Fibroblast of villous mesenchyme (primary cell): ENCODE data around the gene SULT1C2. TPM values are rescaled to one million over a fixed set of nuclear protein-coding genes. Genes with fewer than 3 reads are reported as not detected.
"Not testable (repeated sequence)": the region's sequence is repeated elsewhere in the genome, so short reads cannot be mapped to it uniquely, and the experiment has no call there.

Source experiments
- DNase-seq: peaks from one replicate; pipeline ENCODE4 v3.0.0-alpha.2; 2010; ENCODE audit warnings: low read depth
- H3K4me3 ChIP-seq: 2 replicates; pipeline ENCODE4 v1.5.1; 2011; ENCODE audit warnings: low read depth, mild to moderate bottlenecking, low read length
- CTCF ChIP-seq: IDR thresholded peaks from 2 replicates; pipeline ENCODE4 v1.5.1; 2012; ENCODE audit warnings: low read depth, mild to moderate bottlenecking, low read length; ENCODE audit not compliant: insufficient read depth
- total RNA-seq: library from RNA; depleted of rRNA; stranded (reverse); fragments of >200 nt; gene quantifications from 2 replicates; pipeline ENCODE4 v1.2.3, GENCODE V29; 2012

SULT1C2 gene
- total RNA-seq, 1 donor, result not detected

GRCh38 chr2:108270346-108270745 lies 18.3 kb upstream of the SULT1C2 start:
- TF ChIP-seq CTCF, result no peak
- DNase-seq, result no peak
- no peak overlapping the region for H3K4me3 ChIP-seq

- no peak for DNase-seq
- no peak for TF ChIP-seq CTCF
- no peak overlapping the region for H3K4me3 ChIP-seq
Measured at GRCh38 chr2:108270768-108271506, 17.8 kb upstream of the SULT1C2 start.

GRCh38 chr2:108271691-108272253 lies 16.9 kb upstream of the SULT1C2 start:
- H3K4me3 ChIP-seq, result peak overlapping the region; percentile 34
- peak; percentile 87 for DNase-seq
- no peak for TF ChIP-seq CTCF

DNA sequence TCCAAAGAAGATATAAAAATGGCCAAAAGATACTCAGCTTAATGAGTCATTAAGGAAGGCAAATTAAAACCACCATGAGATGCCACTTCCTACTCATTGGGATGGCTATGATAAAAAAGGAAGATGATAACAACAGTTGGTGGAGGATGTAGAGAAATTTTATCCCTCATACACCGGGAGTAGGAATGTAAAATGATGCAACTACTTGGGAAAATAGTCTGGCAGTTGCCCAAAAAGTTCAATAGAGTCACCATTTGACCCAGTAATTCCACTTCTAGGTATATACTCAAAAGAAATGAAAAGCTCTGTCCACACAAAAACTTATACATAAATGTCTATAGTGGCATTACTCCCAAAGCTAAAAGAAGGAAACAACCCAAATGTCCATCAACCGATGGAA lies 10.1 kb upstream of the SULT1C2 start:
- no peak for TF ChIP-seq CTCF
- DNase-seq, result peak; percentile 4

GRCh38 chr2:108279468-108279867 lies 9.2 kb upstream of the SULT1C2 start:
- DNase-seq, result no peak
- H3K4me3 ChIP-seq, result no peak overlapping the region
- TF ChIP-seq CTCF, result no peak

More for the DNA sequence above, 10.1 kb upstream of the SULT1C2 start:
- H3K4me3 ChIP-seq, result no peak overlapping the region

DNA sequence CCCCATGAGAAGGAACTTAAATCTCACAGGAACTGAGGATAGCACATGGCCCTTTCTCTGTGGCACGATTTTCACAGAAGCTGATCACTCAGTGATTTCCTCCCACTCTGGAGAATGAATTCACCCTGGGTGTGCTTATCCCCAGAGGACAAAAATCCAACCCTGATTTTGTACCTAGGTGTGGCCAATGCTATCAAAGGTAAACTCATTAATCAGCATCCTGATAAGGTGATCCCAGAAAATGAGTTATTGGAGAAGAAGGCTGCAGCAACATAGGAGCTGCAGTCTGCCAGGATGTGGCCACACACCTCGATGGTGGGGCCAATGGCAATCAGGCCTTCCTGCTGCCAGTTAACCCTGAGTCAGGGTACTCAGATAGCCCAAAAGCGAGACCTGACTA lies 8.2 kb upstream of the SULT1C2 start:
- DNase-seq, result no peak

GRCh38 chr2:108284566-108284965 lies 4.1 kb upstream of the SULT1C2 start:
- H3K4me3 ChIP-seq, DNase-seq: not testable (repeated sequence)

More for the DNA sequence above, 8.2 kb upstream of the SULT1C2 start:
- no peak for TF ChIP-seq CTCF
- no peak overlapping the region for H3K4me3 ChIP-seq
